NCI-H460 (cell line): ENCODE measurements around the gene LYPD6. TPM values are rescaled to one million over a fixed set of nuclear protein-coding genes. Genes with fewer than 3 reads are reported as not detected.
"Not testable (repeated sequence)": the region's sequence is repeated elsewhere in the genome, so short reads cannot be mapped to it uniquely, and the experiment has no call there.

Experiments
- DNase-seq: peaks from one replicate; pipeline ENCODE4 v3.0.0-alpha.2; 2016; ENCODE audit warnings: low read depth; ENCODE audit errors: extremely low read depth
- total RNA-seq: library from RNA; depleted of rRNA; stranded (reverse); fragments of >200 nt; shearing (Covaris generic); gene quantifications from 2 replicates; pipeline ENCODE4 v1.2.3, GENCODE V29; 2014

The LYPD6 gene
- total RNA-seq, 1 experiment from 2014 or later, result 5.6 TPM

DNA sequence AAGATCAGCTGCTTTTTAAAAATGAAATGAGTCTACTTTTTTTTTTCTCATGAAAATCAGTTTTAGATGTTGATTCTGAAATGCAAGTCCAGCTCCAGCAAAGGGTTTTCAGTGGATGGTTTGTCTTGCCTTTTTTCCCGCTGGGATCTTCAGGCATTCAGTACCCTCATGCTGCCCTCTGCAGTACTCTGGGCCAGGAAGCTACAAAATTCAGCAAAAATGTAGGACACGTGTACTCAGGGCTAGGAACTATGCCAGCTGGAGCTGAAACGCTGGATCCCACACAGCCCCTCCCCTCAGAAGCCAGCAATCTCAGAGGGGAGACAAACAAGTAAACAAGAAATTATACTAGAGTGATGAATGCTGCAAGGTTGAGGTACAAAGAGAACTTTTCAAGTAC lies 159.9 kb downstream of the LYPD6 start:
- no peak for DNase-seq

DNA sequence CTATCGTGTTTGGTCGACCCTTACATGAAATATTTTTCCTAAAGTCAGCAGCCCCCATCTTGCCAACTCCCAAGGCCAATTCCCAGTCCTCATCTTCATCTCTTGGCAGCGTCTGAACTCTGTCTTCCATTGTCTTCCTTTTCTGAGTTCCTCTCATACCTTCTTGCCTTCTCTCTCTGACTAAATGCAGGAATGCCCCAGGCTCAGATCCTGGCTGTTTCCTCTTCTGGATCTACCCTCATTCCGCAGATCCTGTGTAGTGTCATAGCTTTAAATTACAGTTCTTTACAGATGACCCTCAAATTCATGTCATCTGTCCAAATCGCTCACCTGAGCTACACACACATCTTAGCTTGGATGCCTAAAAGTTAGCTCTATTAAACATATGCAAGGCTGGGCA lies 162.5 kb downstream of the LYPD6 start:
- no peak for DNase-seq

DNA sequence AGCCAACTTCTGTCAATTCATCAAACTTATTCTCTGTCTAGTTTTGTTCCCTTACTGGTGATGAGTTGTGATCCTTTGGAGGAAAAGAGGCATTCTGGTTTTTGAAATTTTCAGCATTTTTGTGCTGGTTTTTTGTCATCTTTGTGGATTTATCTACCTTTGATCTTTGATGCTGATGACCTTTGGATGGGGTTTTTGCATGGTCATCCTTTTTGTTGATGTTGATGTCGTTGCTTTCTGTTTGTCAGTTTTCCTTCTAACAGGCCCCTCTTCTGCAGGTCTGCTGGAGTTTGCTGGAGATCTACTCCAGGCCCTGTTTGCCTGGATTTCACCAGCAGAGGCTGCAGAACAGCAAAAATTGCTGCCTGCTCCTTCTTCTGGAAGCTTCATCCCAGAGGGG lies 168.8 kb downstream of the LYPD6 start:
- DNase-seq, result not testable (repeated sequence)

DNA sequence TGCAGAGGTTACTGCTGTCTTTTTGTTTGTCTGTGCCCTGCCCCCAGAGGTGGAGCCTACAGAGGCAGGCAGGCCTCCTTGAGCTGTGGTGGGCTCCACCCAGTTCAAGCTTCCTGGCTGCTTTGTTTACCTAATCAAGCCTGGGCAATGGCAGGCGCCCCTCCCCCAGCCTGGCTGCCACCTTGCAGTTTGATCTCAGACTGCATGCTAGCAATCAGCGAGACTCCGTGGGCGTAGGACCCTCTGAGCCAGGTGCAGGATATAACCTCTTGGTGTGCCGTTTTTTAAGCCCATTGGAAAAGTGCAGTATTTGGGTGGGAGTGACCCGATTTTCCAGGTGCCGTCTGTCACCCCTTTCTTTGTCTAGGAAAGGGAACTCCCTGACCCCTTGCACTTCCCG lies 176.4 kb downstream of the LYPD6 start:
- not testable (repeated sequence) for DNase-seq

DNA sequence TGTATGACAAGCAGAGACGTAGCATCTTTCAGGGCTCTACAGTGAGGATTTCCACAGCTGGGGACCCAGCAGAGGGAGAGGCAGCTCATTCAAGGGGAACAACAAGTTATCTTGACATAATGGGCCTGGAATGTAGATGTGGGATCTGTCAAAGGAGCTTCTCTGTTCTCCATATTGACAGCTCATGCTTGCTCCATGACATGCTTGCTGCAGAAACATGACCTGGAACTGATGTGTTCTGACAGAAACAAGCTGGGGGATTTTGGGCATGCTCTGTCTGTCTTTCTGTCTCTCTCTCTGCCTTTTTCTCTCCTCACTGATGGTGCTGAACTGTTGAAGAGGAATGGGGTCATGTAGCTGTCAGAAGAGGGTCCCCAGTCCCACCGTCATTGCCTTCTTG lies 177.6 kb downstream of the LYPD6 start:
- no peak for DNase-seq

DNA sequence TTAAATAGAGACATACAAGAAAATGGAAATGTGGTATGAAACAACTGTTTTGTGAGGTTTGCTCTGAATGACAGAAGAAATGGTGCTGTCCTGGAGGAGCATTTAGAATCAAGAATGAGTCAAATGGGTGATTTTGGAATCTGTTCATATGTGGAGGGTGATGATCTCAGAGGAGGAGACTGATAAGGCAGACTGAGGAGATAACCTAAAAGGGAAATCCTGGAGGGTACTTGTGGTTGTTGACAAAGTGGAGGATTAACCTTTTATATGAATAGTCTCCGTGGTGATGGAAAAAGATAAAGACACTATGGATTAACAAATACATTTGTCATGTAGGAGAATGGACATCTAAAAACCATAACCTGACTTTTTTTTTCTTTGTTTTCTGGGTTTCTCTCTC lies 183.1 kb downstream of the LYPD6 start:
- DNase-seq, result no peak
